Tibial artery (tissue), 4 donors: ENCODE data around the gene CKAP2L.

Source experiments
- DNase-seq, 2 donors: peaks; one replicate each; pipeline ENCODE4 v3.0.0-alpha.2; 2019
- H3K27ac ChIP-seq, 2 donors: fragments of 200-600 bp; sonication (generic) in 1 of 2; 1 replicate in 1 of 2; 2 replicates in 1 of 2; pipeline ENCODE4 v1.5.1; 2018 to 2019; ENCODE audit warnings: mild to moderate bottlenecking in 1 of 2
- H3K27me3 ChIP-seq, 2 donors: fragments of 200-600 bp; sonication (generic) in 1 of 2; one replicate each; pipeline versions ENCODE4 v1.5.1 to v1.6.0; 2016 to 2019
- H3K36me3 ChIP-seq, 3 donors: fragments of 200-600 bp; sonication (generic) in 2 of 3; one replicate each; pipeline ENCODE4 v1.5.1; 2016 to 2019; ENCODE audit warnings: mild to moderate bottlenecking in 2 of 3
- H3K4me1 ChIP-seq, 4 donors: fragments of 200-600 bp; sonication (generic) in 2 of 4; 1 replicate in 3 of 4; 2 replicates in 1 of 4; pipeline ENCODE4 v1.5.1; 2016 to 2019
- H3K4me3 ChIP-seq, 2 donors: fragments of 200-600 bp; sonication (generic) in 1 of 2; 1 replicate in 1 of 2; 2 replicates in 1 of 2; pipeline ENCODE4 v1.5.1; 2018 to 2019; ENCODE audit warnings: mild to moderate bottlenecking in 2 of 2
- H3K9me3 ChIP-seq, 3 donors: fragments of 200-600 bp; sonication (generic) in 1 of 3; one replicate each; pipeline ENCODE4 v1.5.1; 2016 to 2019
- intact Hi-C: fragments of 100-400 bp; cut with DNase I; formaldehyde crosslinking; loops from one replicate; pipeline ENCODE4 v1.15.0; 2023; ENCODE audit warnings: low total_unique reads
- TF ChIP-seq, protein P1 (sequence below), 2 experiments: fragments of 200-600 bp in 1 of 2; fragments of 450-650 bp in 1 of 2; IDR thresholded peaks; one replicate each; pipeline ENCODE4 v1.5.1; 2017 to 2019; ENCODE audit warnings: antibody characterized with exemption in 2 of 2, mild to moderate bottlenecking in 1 of 2, moderate library complexity in 1 of 2

Gene CKAP2L

DNA sequence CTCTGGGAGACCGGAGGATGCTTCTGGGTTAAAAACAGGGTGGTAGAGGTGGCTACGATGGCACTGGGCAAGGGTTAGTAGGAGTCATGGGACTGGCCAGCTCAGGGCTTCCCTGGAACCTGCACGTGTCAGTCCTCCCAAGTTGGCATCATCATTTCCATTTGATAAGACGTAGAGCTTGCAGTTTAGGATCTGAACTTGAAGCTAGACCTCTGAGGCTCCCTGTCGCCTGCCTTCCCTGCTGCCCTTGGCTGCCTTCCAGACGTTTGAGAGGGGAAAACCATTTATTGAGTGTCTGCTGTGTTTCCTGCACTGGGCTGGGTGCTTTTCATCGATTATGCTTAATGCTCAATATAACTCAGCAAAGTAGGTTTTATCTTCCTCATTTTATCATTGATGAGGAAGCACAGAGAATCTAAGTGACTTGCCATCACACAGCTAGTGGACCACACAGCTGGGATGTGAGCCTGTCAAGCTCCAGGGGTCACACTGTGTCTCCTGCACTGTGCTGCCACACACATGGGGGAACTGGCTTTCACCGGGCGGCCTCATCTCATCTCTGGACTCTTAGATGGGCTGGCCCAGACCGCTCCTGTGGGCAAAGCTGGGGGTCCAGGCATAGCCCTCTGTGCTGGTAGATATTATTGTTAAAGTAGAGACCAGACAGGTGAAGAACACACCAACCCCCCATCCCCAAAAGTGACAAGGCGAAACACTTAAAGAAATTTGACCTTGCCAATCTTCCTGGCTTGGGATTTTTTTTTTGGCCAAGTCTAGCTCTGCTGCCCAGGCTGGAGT, 35.8 kb downstream of the CKAP2L start:
- no peaks in the 10 kb centered on the region for H3K9me3 ChIP-seq
- no peak overlapping the region for H3K4me3 ChIP-seq
- no peak overlapping the region for H3K27ac ChIP-seq
- TF ChIP-seq, protein P1, sequence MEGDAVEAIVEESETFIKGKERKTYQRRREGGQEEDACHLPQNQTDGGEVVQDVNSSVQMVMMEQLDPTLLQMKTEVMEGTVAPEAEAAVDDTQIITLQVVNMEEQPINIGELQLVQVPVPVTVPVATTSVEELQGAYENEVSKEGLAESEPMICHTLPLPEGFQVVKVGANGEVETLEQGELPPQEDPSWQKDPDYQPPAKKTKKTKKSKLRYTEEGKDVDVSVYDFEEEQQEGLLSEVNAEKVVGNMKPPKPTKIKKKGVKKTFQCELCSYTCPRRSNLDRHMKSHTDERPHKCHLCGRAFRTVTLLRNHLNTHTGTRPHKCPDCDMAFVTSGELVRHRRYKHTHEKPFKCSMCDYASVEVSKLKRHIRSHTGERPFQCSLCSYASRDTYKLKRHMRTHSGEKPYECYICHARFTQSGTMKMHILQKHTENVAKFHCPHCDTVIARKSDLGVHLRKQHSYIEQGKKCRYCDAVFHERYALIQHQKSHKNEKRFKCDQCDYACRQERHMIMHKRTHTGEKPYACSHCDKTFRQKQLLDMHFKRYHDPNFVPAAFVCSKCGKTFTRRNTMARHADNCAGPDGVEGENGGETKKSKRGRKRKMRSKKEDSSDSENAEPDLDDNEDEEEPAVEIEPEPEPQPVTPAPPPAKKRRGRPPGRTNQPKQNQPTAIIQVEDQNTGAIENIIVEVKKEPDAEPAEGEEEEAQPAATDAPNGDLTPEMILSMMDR (IDR thresholded peaks at IDR 0.05) = no peak
- no peaks in the 10 kb centered on the region for H3K36me3 ChIP-seq
- peaks cover 0 to 11% of the 10 kb centered on the region in 2 donors for H3K27me3 ChIP-seq
- no peak for DNase-seq
- H3K4me1 ChIP-seq = peaks cover 0 to 5% (median 0%) of the 10 kb centered on the region in 4 donors
- intact Hi-C loops = loop anchor here (5.0 kb wide), 1 partner anchor 126 kb away; no protein-coding TSS in a partner anchor

DNA sequence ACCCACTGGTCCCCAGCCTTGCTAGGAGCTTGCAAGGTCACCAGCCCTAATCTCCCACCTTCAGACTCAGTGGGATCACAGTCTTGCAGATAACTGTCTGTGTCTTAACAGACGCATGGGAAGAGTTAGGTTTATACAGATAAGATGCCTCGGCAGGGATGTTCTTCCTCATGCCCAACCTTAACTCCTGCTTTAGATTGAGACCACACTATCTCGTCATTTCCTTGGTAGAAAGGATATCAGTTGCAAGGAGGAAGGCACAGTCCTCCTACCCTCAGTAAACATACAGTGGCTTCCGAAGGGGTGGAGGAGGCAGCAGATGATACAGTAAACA, 36.4 kb downstream of the CKAP2L start:
- peaks cover 0 to 11% of the 10 kb centered on the region in 2 donors for H3K27me3 ChIP-seq
- intact Hi-C loops = loop anchor here (5.0 kb wide), 1 partner anchor 126 kb away; no protein-coding TSS in a partner anchor

DNA sequence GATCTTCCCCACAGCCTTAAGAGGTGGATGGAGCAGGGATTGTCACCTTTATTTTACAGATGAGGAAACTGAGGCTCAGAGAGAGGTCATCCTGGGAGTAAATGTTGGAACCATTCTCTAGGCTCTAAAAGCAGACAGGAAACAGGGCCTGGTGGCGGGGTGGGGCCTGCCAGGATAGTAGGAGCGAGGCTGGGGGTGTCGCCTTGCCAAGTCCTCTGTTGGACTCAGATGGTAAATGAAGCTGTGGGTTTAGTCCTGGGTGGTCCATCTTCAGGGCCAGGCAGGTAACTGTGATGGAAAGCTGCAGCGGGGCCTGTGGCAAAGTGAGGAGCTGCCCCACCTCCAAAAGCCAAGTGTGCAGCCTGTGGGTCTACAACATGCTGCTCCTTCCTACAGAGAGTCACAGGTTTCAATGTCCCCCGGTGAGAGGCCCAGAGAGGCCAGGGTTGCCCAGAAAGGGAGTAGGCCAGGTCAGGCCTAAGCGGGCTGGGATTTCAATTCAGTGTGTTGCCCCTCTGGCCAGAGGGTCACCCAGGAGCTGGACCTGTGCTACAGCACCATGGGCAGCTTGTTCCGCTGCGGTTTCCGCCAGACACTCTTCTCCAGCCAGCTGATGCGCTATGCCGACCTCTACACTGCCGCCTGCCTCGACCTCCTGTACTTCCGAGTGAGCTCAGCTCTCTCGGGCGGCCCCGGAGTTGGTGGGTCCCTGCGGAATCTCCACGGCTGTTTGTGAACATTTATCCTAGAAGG, 37.0 kb downstream of the CKAP2L start:
- intact Hi-C loops = loop anchor here (5.0 kb wide), 1 partner anchor 125 kb away; no protein-coding TSS in a partner anchor
- TF ChIP-seq, protein P1 (IDR thresholded peaks at IDR 0.05) = no peak
- H3K27ac ChIP-seq = no peak overlapping the region

More for the DNA sequence above, 36.4 kb downstream of the CKAP2L start:
- Histone ChIP-seq H3K4me1 (peaks cover 0 to 5% (median 0%) of the 10 kb centered on the region in 4 donors), H3K36me3 (no peaks in the 10 kb centered on the region), H3K9me3 (no peaks in the 10 kb centered on the region), H3K4me3 (no peak overlapping the region), H3K27ac (no peak overlapping the region)
- no peak for DNase-seq
- TF ChIP-seq, protein P1 (IDR thresholded peaks at IDR 0.05) = no peak

DNA sequence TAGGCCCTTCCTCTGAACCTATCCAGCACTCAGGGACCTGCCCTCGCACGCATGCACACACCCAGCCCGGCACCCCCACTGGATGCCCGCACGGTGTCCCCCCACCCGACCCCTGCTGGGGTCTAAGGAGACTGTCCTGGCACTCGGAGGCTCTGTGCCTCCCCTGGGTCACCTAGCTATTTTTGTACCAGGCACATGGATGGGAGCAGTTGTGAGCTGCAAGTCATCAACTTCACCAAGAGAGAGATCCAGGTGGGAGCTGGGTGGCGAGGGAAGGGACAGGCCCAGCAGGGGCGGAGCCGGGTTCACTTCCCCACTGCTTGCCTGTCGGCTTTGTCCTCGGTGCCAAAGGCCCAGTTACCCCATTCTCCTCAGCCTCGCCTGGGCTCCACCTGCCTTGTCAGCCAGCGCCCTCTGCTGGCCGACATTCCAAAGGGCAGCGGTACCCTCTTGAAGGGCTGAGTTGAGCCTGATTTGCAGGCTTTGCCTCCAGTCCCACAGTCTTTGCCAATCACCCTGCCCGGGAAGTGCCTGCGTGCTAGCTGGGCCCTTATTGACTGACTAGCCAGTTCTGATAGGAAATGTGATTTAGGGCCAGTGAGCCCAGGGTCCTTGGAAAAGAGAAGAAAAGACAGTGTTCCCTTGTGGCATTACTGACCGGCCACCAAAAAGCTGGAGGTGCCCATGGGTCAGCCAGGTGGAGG, 37.8 kb downstream of the CKAP2L start:
- DNase-seq = peak; percentile 90 to 91
- intact Hi-C loops = loop anchor here (5.0 kb wide), 1 partner anchor 124 kb away; no protein-coding TSS in a partner anchor
- no peak overlapping the region for H3K4me3 ChIP-seq
- H3K4me1 ChIP-seq = peaks cover 0 to 5% (median 0%) of the 10 kb centered on the region in 4 donors
- no peaks in the 10 kb centered on the region for H3K9me3 ChIP-seq
- H3K27me3 ChIP-seq = peaks cover 0 to 13% of the 10 kb centered on the region in 2 donors
- H3K27ac ChIP-seq = no peak overlapping the region
- no peaks in the 10 kb centered on the region for H3K36me3 ChIP-seq
- TF ChIP-seq, protein P1 (IDR thresholded peaks at IDR 0.05) = peak; percentile 91 to 93

More for the DNA sequence above, 37.0 kb downstream of the CKAP2L start:
- Histone ChIP-seq H3K4me3 (no peak overlapping the region), H3K4me1 (peaks cover 0 to 5% (median 0%) of the 10 kb centered on the region in 4 donors), H3K27me3 (peaks cover 0 to 11% of the 10 kb centered on the region in 2 donors), H3K36me3 (no peaks in the 10 kb centered on the region), H3K9me3 (no peaks in the 10 kb centered on the region)
- DNase-seq = no peak
